Stromal cell of bone marrow (primary cell): ENCODE measurements around the gene SPATA33.

Experiments
- DNase-seq: peaks from one replicate; pipeline ENCODE4 v3.0.0-alpha.2; 2012; ENCODE audit warnings: low read depth

Gene SPATA33

GRCh38 chr16:89657442-89658220 lies at the start of gene SPATA33, which contains the start of gene CHMP1A:
SPATA33 (plus strand) TSS chr16:89657836; CDS start chr16:89657912, 76 bp downstream.
CHMP1A (minus strand) TSS chr16:89657708; CDS start chr16:89657588, 120 bp downstream.
- DNase-seq: peak; percentile 63

- DNase-seq: no peak
These were observed 49.5 kb upstream of the SPATA33 start for GRCh38 chr16:89607937-89608740.

GRCh38 chr16:89610108-89610453 lies 47.6 kb upstream of the SPATA33 start:
- DNase-seq: no peak

- DNase-seq: no peak
These were observed 45.0 kb upstream of the SPATA33 start for GRCh38 chr16:89612415-89613166.

GRCh38 chr16:89613231-89613953 lies 44.2 kb upstream of the SPATA33 start, which contains the start of gene DPEP1:
DPEP1 (plus strand) TSS chr16:89613642; CDS start chr16:89630411, 16,769 bp downstream.
- DNase-seq: no peak

- no peak for DNase-seq
These were observed 43.6 kb upstream of the SPATA33 start for GRCh38 chr16:89613954-89614459.

GRCh38 chr16:89615176-89615575 lies 42.5 kb upstream of the SPATA33 start:
- no peak for DNase-seq

GRCh38 chr16:89615596-89616090 lies 42.0 kb upstream of the SPATA33 start:
- no peak for DNase-seq

GRCh38 chr16:89616623-89617022 lies 41.0 kb upstream of the SPATA33 start:
- no peak for DNase-seq

- DNase-seq: no peak
These were observed 40.6 kb upstream of the SPATA33 start for GRCh38 chr16:89617036-89617435.

GRCh38 chr16:89618109-89618998 lies 39.3 kb upstream of the SPATA33 start:
- no peak for DNase-seq

- DNase-seq: no peak
These were observed 37.8 kb upstream of the SPATA33 start for GRCh38 chr16:89619840-89620239.

GRCh38 chr16:89620406-89620841 lies 37.2 kb upstream of the SPATA33 start:
- no peak for DNase-seq

GRCh38 chr16:89621136-89621697 lies 36.4 kb upstream of the SPATA33 start:
- DNase-seq: no peak

GRCh38 chr16:89621698-89622409 lies 35.8 kb upstream of the SPATA33 start:
- DNase-seq: no peak

GRCh38 chr16:89623511-89624261 lies 34.0 kb upstream of the SPATA33 start:
- DNase-seq: no peak

GRCh38 chr16:89624777-89625761 lies 32.6 kb upstream of the SPATA33 start:
- no peak for DNase-seq
